GM19455 (cell line): ENCODE data around the gene NPC2.
A peak's percentile ranks its signal among the peaks of the same experiment; 100 is the strongest.

Experiments
- ATAC-seq: cut with Tn5 transposase; IDR thresholded peaks from one replicate; pipeline ENCODE4 v1.9.1; 2021; ENCODE audit not compliant: unreplicated experiment

NPC2 gene

DNA sequence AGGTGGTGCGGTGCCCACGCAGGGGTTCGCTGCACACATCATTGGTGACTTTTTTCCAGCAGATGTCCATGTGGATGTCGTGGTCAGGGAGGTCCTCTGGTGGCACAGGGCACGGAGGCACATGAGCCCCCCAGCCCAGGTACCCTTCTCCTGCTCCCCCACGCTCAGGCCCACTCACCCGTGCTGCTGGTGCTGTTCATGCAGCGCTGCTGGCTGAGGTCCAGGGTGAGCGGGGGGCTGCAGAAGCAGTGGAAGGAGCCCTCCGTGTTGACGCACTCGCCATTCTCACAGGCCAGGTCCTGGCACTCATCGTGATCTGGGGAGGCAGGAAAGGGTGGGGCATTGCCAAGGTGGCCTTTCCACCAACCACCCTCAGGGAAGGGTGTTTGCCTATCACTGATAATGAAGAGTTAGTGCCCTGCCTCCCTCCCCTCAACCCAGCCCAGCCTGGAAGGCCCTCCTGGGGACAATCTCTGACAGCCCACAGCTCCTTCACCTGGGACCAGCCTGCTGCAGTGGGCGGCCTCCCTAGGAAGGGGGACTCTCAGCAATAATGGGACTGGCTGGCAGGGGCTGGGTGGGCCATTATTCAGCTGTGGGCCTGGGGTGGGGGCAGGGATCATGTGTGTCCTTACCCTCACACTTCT lies 10.3 kb upstream of the NPC2 start:
- ATAC-seq, result no peak

DNA sequence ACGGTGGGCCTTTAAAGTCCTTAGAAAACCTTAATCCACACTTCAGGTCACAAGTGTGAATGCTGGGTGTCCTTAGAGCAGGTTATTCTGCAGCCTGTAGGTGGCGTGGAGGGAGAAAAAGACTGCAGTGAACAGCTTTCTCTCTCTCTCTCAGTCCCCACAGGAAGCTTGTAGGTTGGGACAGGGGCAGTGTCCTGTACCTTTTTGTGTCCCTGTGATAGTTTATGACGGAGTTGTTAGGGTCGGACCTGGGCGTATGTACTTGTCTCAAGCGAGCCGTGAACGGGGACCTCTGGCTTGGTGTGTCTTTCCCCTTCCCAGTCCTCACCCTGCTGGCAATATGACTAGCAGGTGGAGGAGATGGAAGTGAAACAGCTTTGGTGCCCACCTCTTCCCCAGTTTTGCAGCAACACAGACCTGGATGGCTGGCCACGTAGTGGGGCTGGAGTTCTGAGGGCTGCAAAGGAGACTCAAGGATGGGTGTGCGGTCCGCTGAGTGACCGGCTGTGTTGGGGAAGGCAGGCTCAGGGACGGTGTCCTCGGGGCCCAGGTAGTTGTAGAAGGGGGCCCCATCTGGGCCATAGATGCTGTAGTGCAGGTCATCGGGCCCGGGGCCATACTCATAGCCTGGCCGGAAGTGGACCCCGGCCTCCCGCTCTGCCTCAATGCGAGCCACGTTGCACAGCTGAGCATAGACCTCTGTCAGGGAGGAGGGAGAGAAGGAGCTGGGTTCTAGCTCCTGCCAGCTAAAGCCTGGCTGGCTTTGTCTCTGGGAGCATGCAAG lies 9.3 kb upstream of the NPC2 start:
- no peak for ATAC-seq

DNA sequence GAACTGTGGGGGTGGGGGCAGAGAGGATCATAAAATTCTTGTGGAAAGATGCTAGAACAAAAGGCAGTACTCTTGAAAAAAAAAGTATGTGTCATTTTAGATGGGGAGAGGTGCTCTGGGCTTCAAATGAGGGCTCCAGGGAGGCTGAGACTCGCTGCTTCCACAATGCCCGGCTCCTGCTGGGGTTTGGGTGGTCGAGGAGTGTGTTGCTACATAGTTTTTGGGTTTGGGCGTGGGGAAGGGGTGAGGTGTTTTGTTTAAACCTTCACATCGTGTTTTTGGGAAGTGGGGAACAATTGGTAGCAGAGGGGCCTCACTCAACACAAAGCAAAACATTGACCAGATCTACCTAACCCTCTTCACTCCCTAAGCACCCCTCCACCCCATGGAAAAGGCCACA lies 8.6 kb upstream of the NPC2 start:
- no peak for ATAC-seq

DNA sequence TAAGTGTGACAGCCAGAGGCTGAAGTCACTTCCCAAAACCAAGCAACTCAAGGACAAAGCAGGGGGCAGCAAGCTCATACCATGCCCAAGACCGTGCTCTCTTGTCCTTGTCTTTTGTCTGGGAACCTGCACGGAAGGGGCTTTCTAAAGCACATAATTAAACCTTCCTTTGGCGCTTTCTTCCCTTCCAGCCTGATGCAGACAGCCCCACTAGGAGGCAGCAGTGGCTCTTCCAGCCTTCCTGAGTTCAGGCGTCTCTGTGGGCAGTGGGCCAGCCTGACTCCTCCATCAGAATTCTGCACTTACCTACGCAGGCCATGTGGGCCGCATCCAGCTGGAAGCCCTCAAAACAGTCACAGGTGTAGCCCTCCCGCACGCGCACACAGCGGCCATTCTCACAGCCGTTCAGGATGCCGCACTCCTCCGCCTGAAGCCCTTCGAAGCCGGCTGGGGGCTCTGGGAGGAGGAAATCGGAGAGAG lies 8.1 kb upstream of the NPC2 start:
- no peak for ATAC-seq

DNA sequence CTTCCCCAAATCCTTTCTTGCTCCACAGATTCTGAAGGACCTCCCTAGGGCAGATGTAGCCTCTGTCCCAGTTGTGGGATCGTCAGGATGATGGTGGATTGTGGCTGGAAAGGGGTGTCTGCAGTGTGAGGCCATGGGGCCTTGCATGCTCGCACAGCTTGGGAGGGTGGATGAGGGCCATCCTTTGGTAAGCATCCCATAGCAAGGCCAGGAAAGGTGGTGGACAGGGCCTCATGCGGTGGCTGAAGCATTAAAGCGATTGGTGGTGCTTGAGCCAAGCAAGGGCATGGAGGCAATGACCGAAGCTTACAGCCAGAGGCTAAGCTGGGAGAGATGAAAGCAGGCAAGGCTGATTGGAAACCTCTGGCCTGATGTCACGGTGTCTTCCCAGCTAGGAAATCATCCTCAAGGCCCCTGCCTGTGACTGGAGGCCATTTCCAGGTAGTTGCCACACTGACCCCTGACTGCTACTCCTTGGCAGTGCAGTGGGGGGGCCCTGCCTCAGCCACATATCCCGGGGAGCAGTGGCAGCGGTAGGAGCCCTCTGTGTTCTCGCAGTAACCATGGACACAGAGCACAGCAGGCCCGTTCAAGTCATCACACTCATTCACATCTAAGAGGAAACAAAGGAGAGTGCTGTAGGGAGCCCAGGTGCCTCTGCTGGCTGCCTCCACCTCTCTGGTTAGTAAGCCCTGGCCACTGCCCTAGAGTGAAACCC lies 7.5 kb upstream of the NPC2 start:
- no peak for ATAC-seq

DNA sequence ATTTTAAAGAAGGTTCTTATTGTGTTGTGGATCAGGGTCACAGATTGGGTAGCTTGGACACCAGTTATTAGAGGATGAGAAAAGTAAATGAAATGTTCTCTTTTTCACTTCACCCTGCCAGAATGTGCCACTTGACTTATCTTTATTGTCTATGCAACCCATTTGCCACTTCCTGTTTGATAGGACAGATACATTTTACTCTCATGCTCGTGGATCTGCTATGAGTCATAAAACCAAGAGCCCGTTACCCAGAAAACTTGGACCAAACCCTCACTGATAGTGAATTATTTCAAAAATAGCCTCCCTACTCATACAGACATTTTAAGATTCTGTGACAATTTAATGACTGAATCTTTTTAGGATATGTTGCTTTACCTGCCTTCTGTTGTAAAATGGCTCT lies 2.3 kb upstream of the NPC2 start:
- no peak for ATAC-seq

DNA sequence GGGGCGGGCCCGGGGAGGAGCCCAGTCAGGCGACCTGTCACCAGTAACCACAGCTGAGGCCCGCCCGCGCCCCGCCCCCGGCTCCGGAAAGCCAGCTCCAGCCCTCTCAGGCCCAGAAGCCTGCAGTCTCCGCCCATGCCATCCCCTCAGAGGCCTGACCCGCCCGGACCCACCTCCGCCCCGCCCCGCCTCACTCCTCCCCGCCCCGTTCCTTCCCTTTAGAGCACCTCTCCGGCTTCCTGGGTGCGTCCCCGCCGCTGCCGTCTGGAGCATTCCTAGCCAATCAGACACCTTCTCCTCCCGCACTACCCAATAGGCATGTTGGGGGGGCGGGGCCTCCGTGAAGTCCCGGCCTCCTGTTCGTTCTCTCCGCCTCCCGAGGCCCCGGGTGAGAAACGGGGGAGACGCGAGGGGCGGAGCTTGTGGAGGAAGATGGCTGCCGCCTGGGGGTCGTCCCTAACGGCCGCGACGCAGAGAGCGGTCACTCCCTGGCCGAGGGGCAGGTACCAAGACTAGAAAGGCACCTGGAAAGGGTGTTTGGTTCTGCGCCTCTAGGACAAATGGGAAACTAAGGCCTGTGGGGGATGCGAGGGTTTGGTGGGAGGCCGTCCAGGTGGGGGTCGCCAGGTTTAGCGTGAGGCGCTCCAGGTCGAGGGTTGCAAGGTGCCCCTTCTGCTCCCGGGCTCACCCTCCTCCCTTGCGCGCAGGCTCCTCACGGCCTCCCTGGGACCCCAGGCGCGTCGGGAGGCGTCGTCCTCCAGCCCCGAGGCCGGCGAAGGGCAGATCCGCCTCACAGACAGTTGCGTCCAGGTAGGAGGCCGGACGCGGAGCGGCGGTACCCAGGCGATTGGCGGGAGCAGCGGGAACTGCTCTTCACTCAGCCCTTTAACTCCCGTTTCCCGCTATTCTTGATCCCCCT lies 497 bp upstream of the NPC2 start, which contains the start of gene ISCA2:
Gene ISCA2, plus strand, starts transcription at position 423 of the 919 bp plus-strand sequence. Its CDS starts 10 bp downstream, at position 433.
- ATAC-seq, result peak; percentile 87

DNA sequence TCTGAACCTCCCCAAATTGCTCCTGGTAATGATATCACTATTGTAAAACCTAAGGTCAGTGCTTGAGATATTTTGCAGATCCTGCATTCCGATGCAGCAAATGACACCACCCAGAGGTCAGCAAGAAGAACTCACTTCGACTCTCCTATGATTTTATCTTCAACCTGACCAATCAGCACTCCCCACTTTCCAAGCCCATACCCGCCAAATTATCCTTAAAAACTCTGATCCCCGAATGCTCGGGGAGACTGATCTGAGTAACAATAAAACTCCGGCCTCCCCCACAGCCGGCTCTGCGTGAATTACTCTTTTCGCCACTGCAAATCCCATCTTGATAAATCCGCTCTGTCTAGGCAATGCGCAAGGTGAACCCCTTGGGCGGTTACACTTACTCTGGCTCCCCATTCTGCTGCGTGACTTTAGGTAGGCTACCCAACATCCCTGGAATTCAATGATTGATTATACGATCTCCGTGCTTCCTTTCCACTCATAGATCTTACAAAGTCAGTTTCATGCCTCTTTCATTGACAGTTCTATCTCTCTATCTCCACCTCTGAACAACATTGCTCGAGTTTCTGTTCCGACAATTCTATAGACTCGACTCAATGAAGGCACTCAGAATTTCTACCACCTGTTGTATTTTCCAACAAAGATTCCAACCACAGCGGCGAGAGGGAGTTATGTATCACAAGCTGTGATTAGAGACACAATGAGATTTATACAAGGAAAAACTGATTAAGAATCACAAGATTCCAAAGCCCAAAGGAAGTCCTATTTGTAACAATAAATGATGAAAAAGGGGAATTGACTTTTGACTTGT lies 939 bp downstream of the NPC2 start:
- ATAC-seq, result no peak

DNA sequence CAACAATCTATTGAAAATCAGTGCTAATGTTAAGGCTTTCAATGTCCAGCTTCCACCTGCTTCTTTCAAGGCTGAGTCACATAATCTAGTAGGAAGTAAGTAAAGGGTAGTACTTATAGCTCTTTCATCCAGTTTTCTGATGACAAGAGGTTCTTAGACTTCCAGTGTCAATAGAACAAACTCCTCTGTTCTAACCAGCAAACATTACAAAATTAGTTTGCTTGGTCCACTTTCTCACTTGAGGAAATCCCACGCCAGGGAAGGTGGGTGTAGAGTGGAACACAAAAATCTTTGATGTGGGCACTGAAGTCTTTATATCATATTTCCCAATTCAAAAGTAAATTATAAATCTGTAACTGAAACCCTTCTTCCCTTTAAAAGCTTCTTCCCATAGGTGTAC lies 2.6 kb downstream of the NPC2 start:
- no peak for ATAC-seq

DNA sequence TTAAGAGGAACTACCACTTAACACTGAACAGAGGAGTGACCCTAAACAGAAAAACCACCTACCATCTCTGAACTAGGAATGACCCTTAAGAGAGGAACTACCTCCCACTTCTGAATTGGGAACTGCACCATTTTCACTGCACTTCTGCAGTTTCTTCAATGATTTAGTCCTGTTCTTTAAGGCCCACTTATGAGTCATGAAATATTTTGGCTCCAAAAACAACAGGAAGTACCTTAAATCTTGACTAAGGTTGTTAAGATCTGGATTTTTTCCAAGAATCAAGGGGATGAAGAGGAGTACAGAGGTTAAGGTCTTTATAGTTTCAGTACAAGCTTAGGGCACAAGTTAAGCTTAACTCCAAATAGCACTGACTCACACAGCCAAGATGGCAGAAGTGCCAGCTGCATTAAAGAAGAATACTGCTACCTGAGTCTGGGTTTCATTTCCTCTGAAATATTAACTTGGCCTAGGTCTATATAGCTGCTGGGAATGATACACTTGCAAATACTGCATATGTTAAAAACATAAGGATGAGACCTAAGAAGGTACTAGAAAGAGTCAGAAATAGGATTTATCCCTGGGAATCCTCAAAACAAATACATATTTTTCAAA lies 4.2 kb downstream of the NPC2 start:
- no peak for ATAC-seq

DNA sequence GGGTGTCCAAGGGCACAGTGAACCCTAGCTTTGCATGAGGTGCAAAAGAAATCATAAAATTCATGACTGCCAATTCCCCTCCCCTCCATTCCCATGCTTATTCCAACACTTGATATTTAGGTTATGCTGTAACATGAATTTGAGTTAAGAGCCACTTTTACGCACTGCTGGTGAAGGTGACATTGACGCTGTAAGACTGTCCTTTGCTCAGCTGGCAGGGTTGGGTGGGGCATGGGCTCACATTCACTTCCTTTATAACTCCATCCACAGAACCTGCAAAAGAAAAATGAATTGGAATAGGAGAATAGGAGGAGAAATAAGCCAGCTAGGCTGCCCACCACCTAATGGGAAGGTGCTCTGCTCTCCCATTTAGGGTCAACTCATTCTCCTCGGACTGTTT lies 6.9 kb downstream of the NPC2 start:
- no peak for ATAC-seq

DNA sequence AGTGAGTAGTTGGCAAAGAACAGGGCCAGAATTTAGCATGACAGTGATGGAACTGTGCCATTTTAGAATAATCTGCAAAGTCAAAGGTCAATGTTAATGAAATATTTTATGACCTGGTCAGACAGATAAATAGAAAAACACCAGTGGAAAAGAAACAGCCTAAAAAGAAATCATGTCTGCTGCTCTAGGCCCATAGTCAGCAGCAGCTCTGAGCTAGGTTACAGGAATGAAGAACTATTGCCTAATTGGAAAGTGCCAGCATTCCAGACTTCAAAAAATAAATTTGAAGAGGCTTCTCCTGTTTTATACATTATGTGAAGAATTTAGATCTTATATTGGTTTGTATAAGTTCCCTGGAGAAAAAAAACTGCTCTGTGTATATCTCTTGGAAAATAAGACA lies 9.8 kb downstream of the NPC2 start:
- no peak for ATAC-seq

DNA sequence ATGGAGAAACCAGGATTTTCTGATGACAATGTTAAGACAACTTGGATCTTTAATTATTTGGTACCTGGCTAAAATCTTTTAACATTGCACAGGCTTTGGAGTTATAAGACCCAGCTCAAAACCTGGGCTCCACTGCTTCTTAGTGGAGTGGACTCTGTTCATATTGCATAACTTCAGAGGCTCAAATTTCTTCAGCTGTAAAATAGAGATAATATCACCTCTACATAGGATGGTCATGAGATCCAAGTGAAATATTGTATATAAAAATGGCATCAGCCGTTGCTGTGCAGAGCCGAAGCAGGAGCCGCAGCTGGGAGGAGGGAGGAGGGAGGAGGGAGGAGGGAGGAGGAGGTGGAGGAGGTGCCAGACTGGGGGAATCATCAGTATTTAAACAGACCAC lies 10.5 kb downstream of the NPC2 start:
- ATAC-seq, result no peak

DNA sequence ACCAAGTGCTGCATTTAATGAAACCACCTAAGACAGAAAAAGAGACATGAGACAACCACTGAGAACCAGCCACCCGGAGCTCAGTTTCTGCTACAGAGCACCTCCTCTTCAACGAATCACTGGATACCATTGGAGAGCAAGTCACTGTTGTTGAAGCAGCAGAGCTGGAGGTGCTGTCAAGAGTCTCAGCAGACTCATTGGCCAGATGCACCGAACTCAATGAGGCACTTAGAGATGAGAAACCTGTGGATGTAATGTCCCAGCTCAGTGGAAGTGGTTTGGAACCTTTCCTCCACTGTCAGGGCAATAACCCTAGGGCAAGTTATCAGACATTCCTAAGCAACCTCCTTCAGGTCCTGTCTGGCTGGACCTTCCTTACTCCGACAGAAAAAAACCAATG lies 13.1 kb downstream of the NPC2 start:
- ATAC-seq, result no peak

DNA sequence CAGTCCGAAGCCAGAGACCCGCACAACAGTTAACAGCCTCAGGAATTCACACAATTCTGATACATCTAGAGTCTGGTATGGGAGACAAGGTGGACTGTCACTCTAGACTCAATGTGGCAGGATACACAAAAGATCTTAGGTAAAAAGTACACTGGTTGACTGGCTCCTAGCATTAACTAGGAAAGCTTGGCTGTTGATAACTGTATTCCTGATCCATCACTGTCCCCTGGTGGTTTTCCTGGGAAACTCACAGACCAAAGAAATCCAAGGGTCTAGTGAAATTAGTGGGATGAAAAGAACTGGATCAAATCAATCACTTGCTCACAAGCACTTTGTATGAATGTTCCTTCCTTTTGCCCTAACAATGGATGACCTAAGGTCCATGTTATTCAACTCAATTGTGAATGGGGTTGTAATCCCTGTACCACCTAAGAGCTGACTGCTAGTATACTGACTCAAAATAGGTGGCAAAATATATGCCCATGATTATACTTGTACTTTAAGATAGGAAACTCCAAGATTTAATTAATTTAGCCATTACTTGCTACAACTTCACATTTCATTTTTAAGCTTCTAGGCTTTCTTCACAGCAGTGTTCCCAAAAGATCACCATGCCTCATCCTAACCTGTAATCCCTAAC lies 14.0 kb downstream of the NPC2 start:
- no peak for ATAC-seq

DNA sequence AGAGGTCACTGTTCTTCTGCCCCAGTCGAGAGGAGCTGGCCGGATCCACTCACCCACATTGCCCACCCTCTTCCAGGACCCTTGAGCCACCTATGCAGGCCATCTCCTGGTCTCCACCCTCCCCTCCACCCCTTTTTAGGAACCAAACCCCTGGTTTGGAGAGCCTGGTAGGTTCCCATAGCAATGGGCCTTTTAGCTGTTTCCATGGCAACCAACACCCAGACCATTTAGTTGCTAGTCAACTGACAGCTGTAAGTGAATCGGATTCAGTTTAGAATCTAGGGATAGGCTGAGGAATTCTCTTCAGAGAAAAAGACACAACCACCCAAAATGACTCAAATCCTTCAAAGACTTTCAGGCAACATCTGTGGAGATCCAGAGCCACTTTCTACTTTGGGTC lies 16.5 kb downstream of the NPC2 start:
- ATAC-seq, result no peak

DNA sequence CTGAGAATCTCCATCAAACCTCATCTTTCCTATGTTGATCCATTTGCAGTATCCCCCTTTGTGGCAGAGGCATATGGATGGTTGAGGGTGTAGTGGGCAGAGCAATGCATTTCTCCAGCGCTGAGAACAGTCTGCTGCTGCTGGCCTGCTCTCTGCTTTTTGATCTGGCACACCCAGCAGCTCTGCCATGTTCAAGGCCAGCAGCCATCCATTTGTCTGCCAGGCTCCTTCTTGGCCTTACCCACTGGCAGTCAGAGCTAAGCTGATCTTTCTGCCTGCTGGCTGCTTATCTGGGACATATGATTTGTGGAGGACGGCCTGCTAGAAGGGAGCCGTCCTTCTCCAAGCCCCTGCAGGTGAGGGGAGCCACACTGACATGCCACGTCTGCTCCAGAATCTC lies 17.0 kb downstream of the NPC2 start:
- no peak for ATAC-seq

DNA sequence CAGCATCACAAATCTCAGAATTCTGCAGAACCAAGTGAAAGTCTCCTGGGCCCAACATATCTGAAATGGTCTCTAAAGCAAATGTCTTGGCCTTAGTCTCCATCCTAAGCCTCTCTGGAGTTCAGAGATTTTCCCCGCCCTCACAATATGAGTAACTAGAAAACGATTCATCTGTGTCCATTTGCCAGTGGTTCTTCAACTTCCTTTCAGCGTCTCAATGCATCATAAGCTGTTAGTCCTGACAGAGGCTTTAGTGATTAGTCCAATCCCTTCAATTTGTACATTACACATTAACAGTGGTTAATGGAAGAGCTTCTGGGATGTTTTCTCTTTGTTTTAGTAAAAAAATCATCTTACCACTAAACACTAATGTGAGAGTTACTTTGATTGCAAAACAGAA lies 17.4 kb downstream of the NPC2 start:
- no peak for ATAC-seq

DNA sequence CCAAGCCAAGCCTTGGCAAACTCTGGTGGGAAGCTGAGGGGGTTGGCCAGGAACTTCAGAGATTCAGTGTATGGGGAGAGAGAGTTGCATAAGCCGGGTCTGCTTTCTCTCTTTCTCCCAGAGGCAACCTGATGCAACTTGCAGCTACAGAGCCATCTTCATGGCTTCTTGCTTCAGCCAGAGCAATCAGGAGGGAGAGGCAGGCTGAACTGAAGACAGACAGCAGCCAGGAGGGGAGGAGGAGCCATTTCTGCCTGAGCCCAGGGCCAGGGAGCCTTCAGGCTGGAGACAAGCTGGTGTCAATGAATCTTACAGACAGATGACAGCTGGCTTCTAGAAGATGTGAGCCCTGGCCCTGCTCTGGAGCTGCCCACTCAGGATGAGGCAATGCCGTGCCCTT lies 18.7 kb downstream of the NPC2 start:
- ATAC-seq, result no peak
